Glomerular endothelial cell (primary cell): Measurements from ENCODE around the gene CTSF. TPM values are rescaled to one million over a fixed set of nuclear protein-coding genes. Genes with fewer than 3 reads are reported as not detected.
"Not testable (repeated sequence)": the region's sequence is repeated elsewhere in the genome, so short reads cannot be mapped to it uniquely, and the experiment has no call there.

Source experiments
- DNase-seq: peaks from one replicate; pipeline ENCODE4 v3.0.0-alpha.2; 2011; ENCODE audit warnings: low read depth, low spot score; ENCODE audit errors: extremely low read depth
- total RNA-seq: library from RNA; depleted of rRNA; stranded (reverse); fragments of >200 nt; gene quantifications from 2 replicates; pipeline ENCODE4 v1.2.3, GENCODE V29; 2015

CTSF gene
- total RNA-seq, 1 donor from 2014 or later = 71.9 TPM

- no peak for DNase-seq
Observed at GRCh38 chr11:66589996-66590675, 21.7 kb upstream of the CTSF start.

DNA sequence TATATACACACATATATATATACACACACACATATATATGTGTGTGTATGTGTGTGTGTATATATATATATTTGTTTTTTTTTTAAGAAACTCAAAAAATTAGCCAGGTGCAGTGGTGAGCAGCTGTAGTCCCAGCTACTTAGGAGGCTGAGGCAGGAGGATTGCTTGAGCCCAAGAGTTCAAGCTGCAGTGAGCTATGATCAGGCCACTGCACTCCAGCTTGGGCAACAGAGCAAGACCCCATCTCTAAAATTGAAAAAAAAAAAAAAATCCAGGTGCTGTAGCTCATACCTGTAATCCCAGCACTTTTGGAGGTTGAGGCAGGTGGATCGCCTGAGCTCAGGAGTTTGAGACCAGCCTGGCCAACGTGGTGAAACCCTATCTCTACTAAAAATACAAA lies 20.9 kb upstream of the CTSF start:
- not testable (repeated sequence) for DNase-seq

DNA sequence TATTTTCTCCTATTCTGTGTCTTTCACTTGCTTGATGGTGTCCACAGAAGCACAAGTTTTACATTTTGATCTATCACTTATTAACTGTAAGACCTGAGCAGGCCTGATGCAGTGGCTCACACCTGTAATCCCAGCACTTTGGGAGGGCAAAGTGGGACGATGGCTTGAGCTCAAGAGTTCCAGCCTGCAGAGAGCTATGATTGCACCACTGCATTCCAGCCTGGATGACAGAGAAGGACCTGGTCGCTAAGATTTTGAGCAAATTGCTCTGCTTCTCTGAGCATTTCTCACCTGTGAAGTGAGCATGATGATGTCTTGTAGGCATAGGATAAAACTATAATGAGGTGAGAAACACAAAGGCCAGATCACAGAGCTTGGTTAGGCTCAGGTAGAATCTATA lies 17.7 kb upstream of the CTSF start:
- no peak for DNase-seq

DNA sequence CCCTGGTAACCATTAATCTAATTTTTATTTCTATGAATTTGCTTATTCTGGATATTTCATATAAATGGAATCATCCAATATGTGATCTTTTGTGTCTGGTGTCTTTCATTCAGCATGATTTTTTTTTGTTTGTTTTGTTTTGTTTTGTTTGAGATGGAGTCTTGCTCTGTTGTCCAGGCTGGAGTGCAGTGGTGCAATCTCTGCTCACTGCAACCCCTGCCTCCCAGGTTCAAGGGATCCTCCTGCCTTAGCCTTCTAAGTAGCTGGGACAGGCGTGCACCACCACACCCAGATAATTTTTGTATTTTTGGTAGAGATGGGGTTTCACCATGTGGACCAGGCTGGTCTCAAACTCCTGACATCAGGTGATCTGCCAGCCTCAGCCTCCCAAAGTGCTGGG lies 17.0 kb upstream of the CTSF start:
- DNase-seq = not testable (repeated sequence)

DNA sequence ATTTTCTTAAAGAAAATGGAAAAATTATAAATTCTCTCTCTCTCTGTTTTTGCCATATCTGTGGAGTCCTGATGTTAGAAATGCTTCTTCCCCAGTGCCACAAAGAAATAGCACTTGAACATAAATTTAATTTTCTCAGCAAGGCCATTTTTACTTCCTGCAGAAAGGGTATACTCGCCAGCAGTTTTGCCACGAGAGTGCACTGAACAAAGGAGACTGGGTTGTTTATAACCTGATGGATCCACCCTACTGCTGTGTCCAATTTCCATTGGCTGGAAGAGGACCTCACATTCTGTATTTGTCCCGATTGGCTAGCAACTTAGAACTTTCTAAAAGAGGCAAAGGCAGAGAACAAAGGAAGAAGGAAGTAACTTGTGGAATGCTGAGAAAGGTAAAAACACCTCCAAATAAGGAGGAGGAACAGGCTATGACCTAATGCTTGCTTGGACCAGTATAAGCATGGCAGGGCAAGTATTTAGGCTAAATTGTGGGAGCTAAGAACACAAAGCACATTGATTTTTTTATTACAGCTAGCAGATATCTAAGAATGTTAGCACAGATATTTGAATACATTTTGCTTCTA lies 14.2 kb upstream of the CTSF start:
- not testable (repeated sequence) for DNase-seq

DNA sequence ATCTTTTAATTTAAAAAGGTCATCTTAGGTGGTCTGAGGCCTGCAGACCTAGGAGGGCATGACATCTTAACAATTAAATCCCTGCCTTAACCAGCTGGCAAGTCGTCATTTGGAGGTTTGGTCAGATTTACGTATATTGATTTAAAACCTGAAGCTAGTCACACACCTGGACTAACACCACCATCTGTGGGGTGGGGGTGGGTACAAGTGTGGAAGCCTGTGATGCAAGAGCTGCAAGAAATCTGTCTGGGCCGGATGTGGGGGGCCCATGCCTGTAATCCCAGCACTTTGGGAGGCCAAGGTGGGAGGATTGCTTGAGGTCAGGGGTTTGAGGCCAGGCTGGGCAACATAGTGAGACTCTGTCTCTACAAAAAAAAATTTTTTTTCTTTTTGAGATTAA lies 12.9 kb upstream of the CTSF start:
- no peak for DNase-seq

DNA sequence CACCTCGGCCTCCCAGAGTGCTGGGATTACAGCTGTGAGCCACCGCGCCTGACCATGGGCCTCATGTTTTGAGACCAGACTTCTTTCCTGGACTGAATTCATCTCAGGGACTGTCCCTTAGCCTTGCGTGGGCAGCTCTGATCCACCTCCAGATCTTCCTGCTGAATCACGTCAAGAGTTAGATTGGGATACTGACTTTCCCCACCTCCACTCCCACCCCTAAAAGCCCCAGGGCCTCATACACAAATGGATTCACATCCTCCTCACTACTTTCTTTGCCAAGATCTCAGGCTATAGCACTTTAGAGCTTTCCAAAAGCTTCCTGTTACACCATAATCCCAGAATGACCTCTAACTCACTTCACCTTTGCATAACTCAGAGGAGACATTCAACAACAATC lies 12.4 kb upstream of the CTSF start:
- no peak for DNase-seq

DNA sequence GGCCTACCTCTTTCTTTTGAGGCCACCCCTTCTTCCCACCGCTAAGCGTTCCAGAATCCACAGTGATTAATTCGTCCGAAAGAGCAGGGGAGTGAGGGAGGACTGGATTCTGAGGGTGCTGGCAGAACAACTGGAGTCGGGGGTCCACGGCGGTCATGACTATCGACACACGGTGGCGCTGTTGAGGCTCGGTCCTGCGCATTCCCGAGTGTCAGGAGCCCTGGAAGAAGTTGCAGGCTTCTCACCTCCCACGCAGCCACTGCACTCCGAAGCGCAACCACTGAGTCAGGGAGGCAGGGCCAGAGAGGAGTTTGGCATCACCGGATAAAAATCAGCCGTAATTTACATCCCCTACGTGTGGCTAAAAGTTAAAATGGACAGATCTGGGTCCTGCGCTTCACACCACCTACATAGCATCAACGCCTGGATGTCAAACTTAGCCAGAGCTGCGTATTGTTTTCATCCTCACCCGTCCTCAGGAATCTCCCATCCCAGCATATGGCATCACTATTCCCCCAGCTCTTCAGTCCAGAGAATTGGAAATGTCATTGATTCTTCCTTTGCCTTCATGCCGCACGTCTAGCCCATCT lies 10.7 kb upstream of the CTSF start:
- DNase-seq = peak; percentile 10

DNA sequence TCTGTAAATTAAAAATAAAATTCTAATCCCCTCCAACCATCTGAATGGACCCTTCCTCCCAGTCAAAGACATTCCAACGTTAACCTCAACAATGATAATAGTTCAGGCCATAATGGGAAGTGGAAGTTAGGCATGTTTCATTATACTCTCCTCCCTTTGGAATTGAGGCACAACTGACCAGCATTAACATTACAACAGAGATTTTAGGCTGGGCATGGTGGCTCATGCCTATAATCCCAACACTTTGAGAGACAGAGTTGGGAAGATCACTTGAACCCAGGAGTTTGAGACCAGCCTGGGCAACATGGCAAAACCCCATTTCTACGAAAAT lies 2.4 kb upstream of the CTSF start:
- DNase-seq = no peak

GRCh38 chr11:66570079-66570849 lies 1.9 kb upstream of the CTSF start:
- no peak for DNase-seq

GRCh38 chr11:66569076-66569475 lies 670 bp upstream of the CTSF start:
- DNase-seq = no peak

- DNase-seq = no peak
Observed at GRCh38 chr11:66567787-66568123, 651 bp downstream of the CTSF start.

DNA sequence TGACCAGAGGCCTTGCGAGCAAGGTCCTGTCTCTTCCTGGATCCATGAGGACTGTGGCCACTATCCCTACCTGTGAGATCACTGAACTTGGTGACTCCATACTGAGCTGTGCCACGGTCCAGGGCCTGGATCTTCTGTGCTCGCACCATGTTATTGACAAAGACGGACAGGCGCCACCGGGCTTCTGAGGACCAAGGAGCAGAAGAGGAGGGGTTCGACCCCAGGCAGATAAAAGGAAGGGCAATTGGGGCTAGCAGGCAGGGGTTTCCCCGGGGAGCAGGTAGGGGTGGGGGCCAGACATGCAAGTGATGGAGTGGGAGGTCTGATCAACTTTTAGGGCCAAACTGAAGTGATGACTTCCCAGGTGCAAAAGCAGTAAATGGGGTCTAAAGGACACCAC lies 2.2 kb downstream of the CTSF start:
- DNase-seq = no peak

DNA sequence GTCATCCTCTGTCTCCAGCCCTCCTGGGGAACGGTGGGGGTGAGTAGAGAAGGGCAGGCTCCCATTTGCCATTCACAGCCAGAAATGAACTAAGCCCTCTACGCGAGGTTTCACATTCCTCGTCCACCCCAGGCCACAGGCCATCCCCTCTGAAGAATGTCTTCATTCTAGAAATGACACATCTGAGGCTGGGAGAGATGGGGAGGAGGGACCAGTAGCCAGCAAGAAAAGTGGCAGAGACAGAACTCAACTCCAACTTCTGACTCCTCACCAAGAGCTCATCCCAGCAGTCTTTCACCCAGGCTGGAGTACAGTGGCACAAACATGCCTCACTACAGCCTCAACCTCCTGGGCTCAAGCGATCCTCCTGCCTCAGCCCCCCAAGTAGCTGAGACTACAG lies 3.4 kb downstream of the CTSF start:
- DNase-seq = no peak

DNA sequence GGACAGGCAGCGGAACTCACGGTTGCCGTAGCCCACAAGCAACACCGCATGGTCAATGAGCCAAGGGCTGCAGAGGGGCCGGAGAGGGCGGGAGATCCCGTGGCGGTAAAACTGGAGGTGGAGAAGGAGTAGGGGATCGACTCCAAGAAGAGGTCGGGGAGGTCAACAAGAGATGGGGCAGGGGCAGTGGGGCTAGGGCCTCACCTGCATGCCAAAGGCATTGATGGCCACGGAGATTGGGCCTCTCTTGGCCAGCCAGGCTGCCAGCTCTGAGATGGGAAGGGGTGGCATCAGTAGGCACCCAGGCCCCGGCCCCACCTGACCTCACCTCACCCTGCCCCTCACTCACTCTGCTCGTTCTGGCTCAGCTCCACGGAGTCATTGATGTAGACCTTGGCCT lies 3.9 kb downstream of the CTSF start:
- no peak for DNase-seq

- no peak for DNase-seq
Observed at GRCh38 chr11:66563832-66564231, 4.6 kb downstream of the CTSF start.

- DNase-seq = no peak
Observed at GRCh38 chr11:66562907-66563583, 5.4 kb downstream of the CTSF start.

DNA sequence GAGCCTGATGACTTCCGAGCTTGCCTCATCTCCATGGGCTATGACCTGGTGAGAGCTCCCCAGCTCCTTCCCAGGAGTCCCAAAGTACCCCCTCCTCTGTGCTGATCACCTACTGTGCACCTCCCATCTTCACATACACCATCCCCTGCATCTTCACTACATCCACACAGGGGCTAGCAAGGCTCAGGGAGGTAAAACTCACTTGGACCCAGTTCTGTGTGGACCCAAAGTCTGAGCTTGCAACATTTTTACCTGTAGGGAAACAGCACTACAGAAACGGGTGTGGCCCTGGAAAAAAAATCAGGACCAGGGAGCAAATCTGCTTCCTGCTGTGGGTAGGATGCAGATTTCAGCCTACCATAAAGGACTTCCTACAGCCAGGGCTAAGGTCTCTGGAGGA lies 6.1 kb downstream of the CTSF start:
- no peak for DNase-seq

DNA sequence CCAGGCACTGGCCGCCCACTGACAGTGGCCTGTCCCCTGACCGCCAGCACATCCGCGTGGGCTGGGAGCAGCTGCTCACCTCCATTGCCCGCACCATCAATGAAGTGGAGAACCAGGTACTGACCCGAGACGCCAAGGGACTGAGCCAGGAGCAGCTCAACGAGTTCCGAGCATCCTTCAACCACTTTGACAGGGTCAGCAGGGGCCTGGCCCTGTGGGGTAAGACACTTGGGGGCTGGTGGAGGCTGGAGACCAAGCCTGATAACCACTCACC lies 6.5 kb downstream of the CTSF start:
- DNase-seq = no peak

- DNase-seq = no peak
Observed at GRCh38 chr11:66561178-66561974, 7.0 kb downstream of the CTSF start.
